ENCODE results near the gene SHKBP1.

SHKBP1 gene

GRCh38 chr19:40576585-40577451 is at the start of gene SHKBP1:
Gene SHKBP1, plus strand, starts transcription at chr19:40576873. Its CDS starts 27 bp downstream, at chr19:40576900.
- peak within 1 kb of the TSS; percentile 80 to 85 for H3K4me3 ChIP-seq (ENCODE audit: low read length in 2 of 2)
- H3K9ac ChIP-seq (ENCODE audit: low read depth in 1 of 2, low read length in 2 of 2), result peak within 1 kb of the TSS; percentile 64 to 73
- H3K27me3 ChIP-seq (ENCODE audit: control insufficient read depth in 2 of 2, insufficient read depth in 2 of 2, low read length in 2 of 2), result no peaks in the 10 kb centered on the region
- H3K4me1 ChIP-seq (ENCODE audit: control insufficient read depth in 2 of 2, insufficient read depth in 2 of 2, low read length in 2 of 2), result peaks cover 3 to 9% of the 10 kb centered on the region in 2 donors
- peak within 1 kb of the TSS; percentile 32 to 61 for H3K27ac ChIP-seq (ENCODE audit: low read depth in 2 of 2, low read length in 2 of 2)
- peaks cover 5 to 17% of the 10 kb centered on the region in 2 donors for H3K36me3 ChIP-seq (ENCODE audit: control insufficient read depth in 2 of 2, insufficient read depth in 2 of 2, low read length in 2 of 2)
- H3K9me3 ChIP-seq (ENCODE audit: control insufficient read depth in 2 of 2, low read length in 2 of 2), result no peaks in the 10 kb centered on the region

GRCh38 chr19:40528078-40528477 is 48.6 kb upstream of the SHKBP1 start:
- no peaks in the 10 kb centered on the region for H3K36me3 ChIP-seq (ENCODE audit: control insufficient read depth in 2 of 2, insufficient read depth in 2 of 2, low read length in 2 of 2)
- H3K27ac ChIP-seq (ENCODE audit: low read depth in 2 of 2, low read length in 2 of 2), result no peak overlapping the region
- H3K9me3 ChIP-seq (ENCODE audit: control insufficient read depth in 2 of 2, low read length in 2 of 2), result no peaks in the 10 kb centered on the region
- no peak overlapping the region for H3K9ac ChIP-seq (ENCODE audit: low read depth in 1 of 2, low read length in 2 of 2)
- H3K4me3 ChIP-seq (ENCODE audit: low read length in 2 of 2), result no peak overlapping the region
- peaks cover 4 to 6% of the 10 kb centered on the region in 2 donors for H3K4me1 ChIP-seq (ENCODE audit: control insufficient read depth in 2 of 2, insufficient read depth in 2 of 2, low read length in 2 of 2)
- peaks cover 0 to 8% of the 10 kb centered on the region in 2 donors for H3K27me3 ChIP-seq (ENCODE audit: control insufficient read depth in 2 of 2, insufficient read depth in 2 of 2, low read length in 2 of 2)

- H3K27me3 ChIP-seq (ENCODE audit: control insufficient read depth in 2 of 2, insufficient read depth in 2 of 2, low read length in 2 of 2), result peaks cover 0 to 8% of the 10 kb centered on the region in 2 donors
- H3K27ac ChIP-seq (ENCODE audit: low read depth in 2 of 2, low read length in 2 of 2), result no peak overlapping the region
- H3K4me1 ChIP-seq (ENCODE audit: control insufficient read depth in 2 of 2, insufficient read depth in 2 of 2, low read length in 2 of 2), result peaks cover 4 to 6% of the 10 kb centered on the region in 2 donors
- H3K36me3 ChIP-seq (ENCODE audit: control insufficient read depth in 2 of 2, insufficient read depth in 2 of 2, low read length in 2 of 2), result no peaks in the 10 kb centered on the region
- no peak overlapping the region for H3K9ac ChIP-seq (ENCODE audit: low read depth in 1 of 2, low read length in 2 of 2)
- H3K4me3 ChIP-seq (ENCODE audit: low read length in 2 of 2), result peak overlapping the region; percentile 51 to 71
- H3K9me3 ChIP-seq (ENCODE audit: control insufficient read depth in 2 of 2, low read length in 2 of 2), result no peaks in the 10 kb centered on the region
Measured at GRCh38 chr19:40528533-40529092, 48.1 kb upstream of the SHKBP1 start.

GRCh38 chr19:40529093-40529954 is 47.3 kb upstream of the SHKBP1 start:
- Histone ChIP-seq H3K27ac (ENCODE audit: low read depth in 2 of 2, low read length in 2 of 2) (no peak overlapping the region), H3K9ac (ENCODE audit: low read depth in 1 of 2, low read length in 2 of 2) (peak overlapping the region in 1 of 2 donors; percentile 38)

GRCh38 chr19:40530091-40530901 is 46.4 kb upstream of the SHKBP1 start:
- Histone ChIP-seq H3K36me3 (ENCODE audit: control insufficient read depth in 2 of 2, insufficient read depth in 2 of 2, low read length in 2 of 2) (no peaks in the 10 kb centered on the region), H3K4me3 (ENCODE audit: low read length in 2 of 2) (no peak overlapping the region), H3K9me3 (ENCODE audit: control insufficient read depth in 2 of 2, low read length in 2 of 2) (no peaks in the 10 kb centered on the region), H3K27ac (ENCODE audit: low read depth in 2 of 2, low read length in 2 of 2) (no peak overlapping the region), H3K9ac (ENCODE audit: low read depth in 1 of 2, low read length in 2 of 2) (no peak overlapping the region), H3K27me3 (ENCODE audit: control insufficient read depth in 2 of 2, insufficient read depth in 2 of 2, low read length in 2 of 2) (peaks cover 0 to 8% of the 10 kb centered on the region in 2 donors), H3K4me1 (ENCODE audit: control insufficient read depth in 2 of 2, insufficient read depth in 2 of 2, low read length in 2 of 2) (peaks cover 4 to 6% of the 10 kb centered on the region in 2 donors)

More at GRCh38 chr19:40529093-40529954, 47.3 kb upstream of the SHKBP1 start:
- Histone ChIP-seq H3K9me3 (ENCODE audit: control insufficient read depth in 2 of 2, low read length in 2 of 2) (no peaks in the 10 kb centered on the region), H3K36me3 (ENCODE audit: control insufficient read depth in 2 of 2, insufficient read depth in 2 of 2, low read length in 2 of 2) (no peaks in the 10 kb centered on the region), H3K27me3 (ENCODE audit: control insufficient read depth in 2 of 2, insufficient read depth in 2 of 2, low read length in 2 of 2) (peaks cover 0 to 8% of the 10 kb centered on the region in 2 donors), H3K4me3 (ENCODE audit: low read length in 2 of 2) (peak overlapping the region; percentile 51 to 71), H3K4me1 (ENCODE audit: control insufficient read depth in 2 of 2, insufficient read depth in 2 of 2, low read length in 2 of 2) (peaks cover 4 to 6% of the 10 kb centered on the region in 2 donors)

GRCh38 chr19:40533508-40533907 is 43.2 kb upstream of the SHKBP1 start:
- H3K27me3 ChIP-seq (ENCODE audit: control insufficient read depth in 2 of 2, insufficient read depth in 2 of 2, low read length in 2 of 2), result peaks cover 0 to 8% of the 10 kb centered on the region in 2 donors
- H3K4me3 ChIP-seq (ENCODE audit: low read length in 2 of 2), result no peak overlapping the region

GRCh38 chr19:40534148-40534547 is 42.5 kb upstream of the SHKBP1 start:
- Histone ChIP-seq H3K36me3 (ENCODE audit: control insufficient read depth in 2 of 2, insufficient read depth in 2 of 2, low read length in 2 of 2) (no peaks in the 10 kb centered on the region), H3K9ac (ENCODE audit: low read depth in 1 of 2, low read length in 2 of 2) (no peak overlapping the region), H3K9me3 (ENCODE audit: control insufficient read depth in 2 of 2, low read length in 2 of 2) (no peaks in the 10 kb centered on the region), H3K4me1 (ENCODE audit: control insufficient read depth in 2 of 2, insufficient read depth in 2 of 2, low read length in 2 of 2) (peaks cover 4 to 6% of the 10 kb centered on the region in 2 donors), H3K27me3 (ENCODE audit: control insufficient read depth in 2 of 2, insufficient read depth in 2 of 2, low read length in 2 of 2) (peaks cover 0 to 8% of the 10 kb centered on the region in 2 donors), H3K27ac (ENCODE audit: low read depth in 2 of 2, low read length in 2 of 2) (no peak overlapping the region), H3K4me3 (ENCODE audit: low read length in 2 of 2) (no peak overlapping the region)

More at GRCh38 chr19:40533508-40533907, 43.2 kb upstream of the SHKBP1 start:
- Histone ChIP-seq H3K4me1 (ENCODE audit: control insufficient read depth in 2 of 2, insufficient read depth in 2 of 2, low read length in 2 of 2) (peaks cover 4 to 6% of the 10 kb centered on the region in 2 donors), H3K36me3 (ENCODE audit: control insufficient read depth in 2 of 2, insufficient read depth in 2 of 2, low read length in 2 of 2) (no peaks in the 10 kb centered on the region), H3K9me3 (ENCODE audit: control insufficient read depth in 2 of 2, low read length in 2 of 2) (no peaks in the 10 kb centered on the region), H3K27ac (ENCODE audit: low read depth in 2 of 2, low read length in 2 of 2) (no peak overlapping the region), H3K9ac (ENCODE audit: low read depth in 1 of 2, low read length in 2 of 2) (no peak overlapping the region)

- peaks cover 0 to 2% of the 10 kb centered on the region in 2 donors for H3K4me1 ChIP-seq (ENCODE audit: control insufficient read depth in 2 of 2, insufficient read depth in 2 of 2, low read length in 2 of 2)
- no peak overlapping the region for H3K4me3 ChIP-seq (ENCODE audit: low read length in 2 of 2)
- no peak overlapping the region for H3K27ac ChIP-seq (ENCODE audit: low read depth in 2 of 2, low read length in 2 of 2)
- H3K36me3 ChIP-seq (ENCODE audit: control insufficient read depth in 2 of 2, insufficient read depth in 2 of 2, low read length in 2 of 2), result no peaks in the 10 kb centered on the region
- H3K9ac ChIP-seq (ENCODE audit: low read depth in 1 of 2, low read length in 2 of 2), result no peak overlapping the region
- H3K9me3 ChIP-seq (ENCODE audit: control insufficient read depth in 2 of 2, low read length in 2 of 2), result no peaks in the 10 kb centered on the region
- no peaks in the 10 kb centered on the region for H3K27me3 ChIP-seq (ENCODE audit: control insufficient read depth in 2 of 2, insufficient read depth in 2 of 2, low read length in 2 of 2)
Measured at GRCh38 chr19:40539070-40539469, 37.6 kb upstream of the SHKBP1 start.

- no peaks in the 10 kb centered on the region for H3K36me3 ChIP-seq (ENCODE audit: control insufficient read depth in 2 of 2, insufficient read depth in 2 of 2, low read length in 2 of 2)
- no peak overlapping the region for H3K4me3 ChIP-seq (ENCODE audit: low read length in 2 of 2)
- no peak overlapping the region for H3K27ac ChIP-seq (ENCODE audit: low read depth in 2 of 2, low read length in 2 of 2)
- no peak overlapping the region for H3K9ac ChIP-seq (ENCODE audit: low read depth in 1 of 2, low read length in 2 of 2)
- peaks cover 0 to 2% of the 10 kb centered on the region in 2 donors for H3K4me1 ChIP-seq (ENCODE audit: control insufficient read depth in 2 of 2, insufficient read depth in 2 of 2, low read length in 2 of 2)
- no peaks in the 10 kb centered on the region for H3K27me3 ChIP-seq (ENCODE audit: control insufficient read depth in 2 of 2, insufficient read depth in 2 of 2, low read length in 2 of 2)
- no peaks in the 10 kb centered on the region for H3K9me3 ChIP-seq (ENCODE audit: control insufficient read depth in 2 of 2, low read length in 2 of 2)
Measured at GRCh38 chr19:40542202-40542859, 34.3 kb upstream of the SHKBP1 start.
